Mucosa of descending colon (tissue), 3 donors: ENCODE measurements around the gene UBE3A. TPM values are rescaled to one million over a fixed set of nuclear protein-coding genes. Genes with fewer than 3 reads are reported as not detected.

Source experiments
- ATAC-seq: fragments of 200-7000 bp; cut with Tn5 transposase; one replicate; pipeline ENCODE4 v1.9.1; 2020; ENCODE audit warnings: mild to moderate bottlenecking, moderate library complexity
- DNase-seq, 3 donors: peaks; one replicate each; pipeline ENCODE4 v3.0.0-alpha.2; 2020
- H3K36me3 ChIP-seq: fragments of 200-600 bp; one replicate; pipeline ENCODE4 v1.8.0; 2021; ENCODE audit warnings: low read depth, mild to moderate bottlenecking
- H3K4me1 ChIP-seq: fragments of 200-600 bp; one replicate; pipeline ENCODE4 v1.8.0; 2021; ENCODE audit warnings: low read depth, mild to moderate bottlenecking
- H3K4me3 ChIP-seq: fragments of 200-600 bp; one replicate; pipeline ENCODE4 v1.8.0; 2021; ENCODE audit warnings: mild to moderate bottlenecking
- H3K9me3 ChIP-seq: fragments of 200-600 bp; one replicate; pipeline ENCODE4 v1.8.0; 2021; ENCODE audit warnings: mild to moderate bottlenecking
- intact Hi-C, 2 donors: fragments of 100-400 bp; cut with DNase I in 1 of 2; cut with micrococcal nuclease in 1 of 2; formaldehyde crosslinking; loops; one replicate each; pipeline versions ENCODE4 v1.11.0 to v1.11.1; 2022; cut with DNase I, micrococcal nuclease
- total RNA-seq, 3 donors: library from RNA; stranded (reverse); fragmentation: NEBNext Ultra II Directional in 2 of 3; extraction: Animal tissue kit (Norgen Biotek cat#: 25700) in 2 of 3; gene quantifications; one replicate each; pipeline versions ENCODE4 v1.2.1 to v1.2.4, GENCODE V29; 2021 to 2023
- TF ChIP-seq, protein P1 (sequence below): fragments of 200-600 bp; IDR thresholded peaks from one replicate; pipeline ENCODE4 v1.8.0; 2022; ENCODE audit warnings: antibody characterized with exemption, mild to moderate bottlenecking
- donor health status: DM: no; HTN: no; CAD: no; lungs with moderate emphysema.
- donor health status: DM: no; HTN: no; CAD: no.
- donor health status: DM: no; HTN: yes; CAD: no.

Gene UBE3A
- total RNA-seq, 3 donors from 2014 or later, result 85.4 to 151 (median 100) TPM

DNA sequence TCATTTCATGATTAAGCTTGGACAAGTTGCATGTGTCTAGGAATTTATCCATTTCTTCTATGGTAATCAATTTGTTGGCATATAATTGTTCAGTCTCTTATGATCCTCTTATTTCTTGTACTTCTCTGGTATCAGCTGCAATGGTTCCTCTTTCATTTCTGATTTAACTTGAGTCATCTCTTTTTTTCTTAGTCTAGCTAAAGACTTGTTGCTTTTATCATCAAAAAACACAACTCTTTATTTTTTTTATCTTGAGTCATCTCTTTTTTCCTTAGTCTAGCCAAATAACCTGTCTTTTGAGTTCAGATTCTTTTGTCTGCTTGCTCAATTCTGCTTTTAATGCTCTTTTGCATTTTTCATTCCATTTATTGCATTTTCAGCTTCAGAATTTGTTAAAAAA lies 37.3 kb downstream of the UBE3A start:
- Histone ChIP-seq H3K4me1 (no peaks in the 10 kb centered on the region), H3K4me3 (no peak overlapping the region), H3K9me3 (peaks cover 7% of the 10 kb centered on the region), H3K36me3 (no peaks in the 10 kb centered on the region)
- TF ChIP-seq, protein P1, sequence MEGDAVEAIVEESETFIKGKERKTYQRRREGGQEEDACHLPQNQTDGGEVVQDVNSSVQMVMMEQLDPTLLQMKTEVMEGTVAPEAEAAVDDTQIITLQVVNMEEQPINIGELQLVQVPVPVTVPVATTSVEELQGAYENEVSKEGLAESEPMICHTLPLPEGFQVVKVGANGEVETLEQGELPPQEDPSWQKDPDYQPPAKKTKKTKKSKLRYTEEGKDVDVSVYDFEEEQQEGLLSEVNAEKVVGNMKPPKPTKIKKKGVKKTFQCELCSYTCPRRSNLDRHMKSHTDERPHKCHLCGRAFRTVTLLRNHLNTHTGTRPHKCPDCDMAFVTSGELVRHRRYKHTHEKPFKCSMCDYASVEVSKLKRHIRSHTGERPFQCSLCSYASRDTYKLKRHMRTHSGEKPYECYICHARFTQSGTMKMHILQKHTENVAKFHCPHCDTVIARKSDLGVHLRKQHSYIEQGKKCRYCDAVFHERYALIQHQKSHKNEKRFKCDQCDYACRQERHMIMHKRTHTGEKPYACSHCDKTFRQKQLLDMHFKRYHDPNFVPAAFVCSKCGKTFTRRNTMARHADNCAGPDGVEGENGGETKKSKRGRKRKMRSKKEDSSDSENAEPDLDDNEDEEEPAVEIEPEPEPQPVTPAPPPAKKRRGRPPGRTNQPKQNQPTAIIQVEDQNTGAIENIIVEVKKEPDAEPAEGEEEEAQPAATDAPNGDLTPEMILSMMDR, result no peak
- DNase-seq (no peak), ATAC-seq (no peak)
- intact Hi-C loops, result no loop called here

DNA sequence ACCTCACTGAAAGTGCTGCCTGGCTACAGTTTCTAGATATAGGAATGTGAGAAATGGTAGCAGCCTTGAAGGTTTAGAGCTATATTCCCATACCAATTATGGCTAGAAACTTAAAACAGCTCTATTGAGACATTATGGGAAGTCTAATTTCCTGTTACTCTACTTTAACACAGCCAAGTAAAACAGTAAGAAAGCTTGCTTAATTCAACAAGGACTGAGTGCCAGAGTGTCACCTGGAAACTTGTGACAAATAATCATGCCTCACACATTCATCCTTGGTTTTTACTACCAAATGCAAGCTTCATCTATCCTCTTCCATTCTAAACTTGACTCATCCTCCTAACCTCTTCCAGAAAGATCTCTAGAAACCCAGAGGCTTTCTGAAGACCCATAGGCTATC lies 41.7 kb downstream of the UBE3A start:
- Histone ChIP-seq H3K36me3 (no peaks in the 10 kb centered on the region), H3K4me1 (no peaks in the 10 kb centered on the region), H3K4me3 (no peak overlapping the region), H3K9me3 (peaks cover 3% of the 10 kb centered on the region)
- no peak for ATAC-seq
- no peak for DNase-seq
- intact Hi-C loops, result no loop called here
- TF ChIP-seq, protein P1, result no peak

DNA sequence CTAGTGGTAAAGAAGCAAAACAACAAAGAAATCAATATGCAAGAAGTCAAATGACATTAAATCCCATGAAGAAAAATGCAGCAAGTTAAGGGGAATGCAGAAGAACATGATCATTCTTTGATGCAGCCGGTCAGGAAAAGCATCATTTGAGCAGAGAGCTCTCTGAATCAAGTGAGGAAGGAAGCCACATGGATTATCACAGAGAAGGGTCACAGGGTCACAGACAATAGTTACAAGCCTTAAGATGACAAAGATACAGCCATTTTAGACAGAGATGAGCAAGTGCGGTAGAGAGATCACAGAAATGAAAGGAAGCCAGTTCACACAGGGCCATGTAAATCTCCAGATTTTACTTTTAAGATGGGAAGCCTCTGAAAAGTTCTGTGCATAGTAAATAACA lies 43.9 kb downstream of the UBE3A start:
- TF ChIP-seq, protein P1, result no peak
- no peak for ATAC-seq
- intact Hi-C loops, result no loop called here
- DNase-seq, result no peak
- H3K4me3 ChIP-seq, result no peak overlapping the region
- no peaks in the 10 kb centered on the region for H3K36me3 ChIP-seq
- no peaks in the 10 kb centered on the region for H3K9me3 ChIP-seq
- H3K4me1 ChIP-seq, result no peaks in the 10 kb centered on the region

DNA sequence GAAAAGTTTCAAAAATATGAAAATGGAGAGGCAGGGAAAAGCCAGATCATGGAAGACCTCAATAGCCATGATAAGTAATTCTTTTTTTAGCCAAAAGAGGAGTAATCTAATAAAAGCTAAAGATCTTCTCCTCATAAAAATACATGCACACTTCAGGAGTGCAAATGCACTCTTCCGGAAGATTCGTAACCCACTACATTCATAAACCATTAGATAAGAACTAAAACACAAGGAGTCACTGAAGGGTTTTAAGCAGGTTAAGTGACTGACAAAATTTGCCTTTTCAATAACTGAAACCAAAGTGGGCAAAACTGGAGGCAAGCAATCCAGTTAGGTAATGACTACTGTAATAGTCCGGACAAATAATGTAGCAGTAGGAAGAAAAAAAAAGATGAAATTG lies 46.0 kb downstream of the UBE3A start:
- intact Hi-C loops, result no loop called here
- ATAC-seq (no peak), DNase-seq (no peak)

DNA sequence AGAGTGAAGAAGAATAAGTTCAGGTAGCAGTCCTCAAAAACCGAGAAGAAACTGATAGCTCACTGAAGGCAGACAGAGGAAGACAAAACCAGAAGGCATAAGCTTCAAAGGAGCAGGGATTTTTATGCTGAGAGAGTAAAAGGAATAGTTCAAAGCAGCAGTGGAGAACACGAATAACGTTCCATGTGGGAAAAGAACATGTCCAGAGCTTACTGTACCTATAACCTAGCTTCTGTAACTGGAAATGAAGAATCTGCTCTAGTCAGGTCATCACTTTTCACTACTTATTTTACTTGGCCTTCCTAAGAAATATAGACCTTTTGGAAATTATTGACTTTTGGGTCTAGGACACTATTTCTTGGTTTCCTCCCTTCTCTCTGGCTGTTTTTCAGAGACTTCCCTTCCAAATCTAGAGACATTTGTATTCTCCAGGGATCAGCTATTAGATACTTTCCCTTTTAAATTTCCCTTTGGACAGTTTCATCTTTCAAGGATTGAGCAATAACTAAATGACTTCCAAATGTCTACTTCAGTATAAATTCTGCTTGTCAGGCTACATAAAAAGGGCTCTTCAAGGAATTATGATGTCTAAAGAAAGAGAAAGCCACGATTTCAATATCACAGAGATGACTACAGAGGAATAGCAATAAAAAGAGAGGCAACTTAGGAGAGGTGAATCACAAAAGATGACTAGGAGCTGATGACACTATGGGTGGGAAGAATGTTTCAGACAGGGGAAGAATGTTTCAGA lies 46.7 kb downstream of the UBE3A start:
- DNase-seq, result no peak
- Histone ChIP-seq H3K4me1 (no peaks in the 10 kb centered on the region), H3K36me3 (no peaks in the 10 kb centered on the region), H3K9me3 (no peaks in the 10 kb centered on the region), H3K4me3 (no peak overlapping the region)
- TF ChIP-seq, protein P1, result no peak
- intact Hi-C loops, result no loop called here
- no peak for ATAC-seq

More for the DNA sequence above, 46.0 kb downstream of the UBE3A start:
- no peaks in the 10 kb centered on the region for H3K36me3 ChIP-seq
- H3K9me3 ChIP-seq, result no peaks in the 10 kb centered on the region
- TF ChIP-seq, protein P1, result no peak
- no peaks in the 10 kb centered on the region for H3K4me1 ChIP-seq
- H3K4me3 ChIP-seq, result no peak overlapping the region

DNA sequence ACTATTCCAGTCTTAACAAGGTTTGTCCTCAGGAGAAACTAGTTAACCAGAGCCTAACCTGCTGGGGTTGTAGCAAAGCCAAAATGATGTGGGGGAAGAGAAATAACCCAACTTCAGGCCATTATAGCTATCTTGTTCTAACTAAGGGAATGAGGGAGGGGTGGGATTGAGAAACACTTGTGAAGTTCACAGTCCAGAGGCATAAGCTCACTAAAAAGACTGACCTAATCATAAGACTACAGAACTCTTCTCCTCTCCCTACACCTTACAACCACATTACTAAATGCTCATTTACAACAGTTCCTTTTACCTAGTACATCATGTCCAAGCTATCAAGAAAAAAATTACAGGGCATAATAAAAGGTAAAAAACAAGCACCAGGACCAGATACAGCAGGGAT lies 52.8 kb downstream of the UBE3A start:
- H3K9me3 ChIP-seq, result peaks cover 4% of the 10 kb centered on the region
- intact Hi-C loops, result no loop called here
- H3K4me3 ChIP-seq, result no peak overlapping the region
- no peaks in the 10 kb centered on the region for H3K36me3 ChIP-seq
- no peak for DNase-seq
- TF ChIP-seq, protein P1, result no peak
- H3K4me1 ChIP-seq, result no peaks in the 10 kb centered on the region
- no peak for ATAC-seq
